Measurements from ENCODE around the gene NUDT3. TPM values are rescaled to one million over a fixed set of nuclear protein-coding genes. Genes with fewer than 3 reads are reported as not detected.
"Not testable (repeated sequence)": the region's sequence is repeated elsewhere in the genome, so short reads cannot be mapped to it uniquely, and the experiment has no call there.

The NUDT3 gene
- total and polyA plus RNA-seq, 4 donors: 3.2 to 20.2 (median 9.5) TPM

- Histone ChIP-seq H3K9me3 (ENCODE audit: control insufficient read depth in 4 of 4, low read length in 3 of 4) (no peaks in the 10 kb centered on the region), H3K27me3 (ENCODE audit: control insufficient read depth in 4 of 4, insufficient read depth in 4 of 4, low read length in 3 of 4) (no peaks in the 10 kb centered on the region), H3K4me1 (ENCODE audit: control insufficient read depth in 4 of 4, insufficient read depth in 4 of 4, low read length in 3 of 4) (peaks cover 0 to 1% (median 0%) of the 10 kb centered on the region in 4 donors), H3K36me3 (ENCODE audit: control insufficient read depth in 4 of 4, insufficient read depth in 3 of 4, low read depth in 1 of 4, low read length in 3 of 4) (no peaks in the 10 kb centered on the region), H3K4me3 (ENCODE audit: low read depth in 1 of 3, low read length in 3 of 3) (no peak overlapping the region), H3K27ac (ENCODE audit: low read depth in 1 of 2, low read length in 2 of 2) (no peak overlapping the region), H3K9ac (ENCODE audit: low read depth in 1 of 2, low read length in 2 of 2) (no peak overlapping the region)
- TF ChIP-seq EGR1 (IDR thresholded peaks at IDR 0.05; ENCODE audit: low read depth in 2 of 2): no peak
- TF ChIP-seq MAX (IDR thresholded peaks at IDR 0.05): no peak
- TF ChIP-seq SP1 (IDR thresholded peaks at IDR 0.05): no peak
- TF ChIP-seq ZBTB33 (IDR thresholded peaks at IDR 0.05): no peak
- TF ChIP-seq ATF3 (IDR thresholded peaks at IDR 0.05): no peak
- TF ChIP-seq YY1 (IDR thresholded peaks at IDR 0.05): no peak
- TF ChIP-seq FOXA2 (IDR thresholded peaks at IDR 0.05): no peak
- no peak for TF ChIP-seq HNF4A (conservative IDR thresholded peaks at IDR 0.05)
- no peak for DNase-seq (ENCODE audit: low spot score)
- 92% methylated on average over 8 of the region's 8 CpGs for WGBS
Observed at GRCh38 chr6:34324738-34325444, 67.6 kb downstream of the NUDT3 start.

GRCh38 chr6:34324221-34324620, 68.2 kb downstream of the NUDT3 start:
- H3K27me3 ChIP-seq (ENCODE audit: control insufficient read depth in 4 of 4, insufficient read depth in 4 of 4, low read length in 3 of 4): not testable (repeated sequence)

GRCh38 chr6:34323300-34323699, 69.2 kb downstream of the NUDT3 start:
- Histone ChIP-seq H3K9ac (ENCODE audit: low read depth in 1 of 2, low read length in 2 of 2) (no peak overlapping the region), H3K36me3 (ENCODE audit: control insufficient read depth in 4 of 4, insufficient read depth in 3 of 4, low read depth in 1 of 4, low read length in 3 of 4) (no peaks in the 10 kb centered on the region), H3K9me3 (ENCODE audit: control insufficient read depth in 4 of 4, low read length in 3 of 4) (no peaks in the 10 kb centered on the region), H3K4me3 (ENCODE audit: low read depth in 1 of 3, low read length in 3 of 3) (no peak overlapping the region), H3K4me1 (ENCODE audit: control insufficient read depth in 4 of 4, insufficient read depth in 4 of 4, low read length in 3 of 4) (peaks cover 0 to 1% (median 0%) of the 10 kb centered on the region in 4 donors), H3K27ac (ENCODE audit: low read depth in 1 of 2, low read length in 2 of 2) (no peak overlapping the region), H3K27me3 (ENCODE audit: control insufficient read depth in 4 of 4, insufficient read depth in 4 of 4, low read length in 3 of 4) (no peaks in the 10 kb centered on the region)
- no peak for DNase-seq (ENCODE audit: low spot score)
- 92% methylated on average over 6 of the region's 6 CpGs for WGBS
- TF ChIP-seq RAD21 (IDR thresholded peaks at IDR 0.05) (no peak), GABPA (IDR thresholded peaks at IDR 0.05 in 1 of 2, conservative IDR thresholded peaks at IDR 0.05 in 1 of 2) (no peak), REST (IDR thresholded peaks at IDR 0.05) (no peak), SP1 (IDR thresholded peaks at IDR 0.05) (no peak), TAF1 (conservative IDR thresholded peaks at IDR 0.05) (no peak), FOXA1 (IDR thresholded peaks at IDR 0.05) (no peak), ATF3 (IDR thresholded peaks at IDR 0.05) (no peak), CTCF (IDR thresholded peaks at IDR 0.05; ENCODE audit: low read depth, low read length, missing input control) (no peak), HNF4G (IDR thresholded peaks at IDR 0.05) (no peak), NR2F2 (IDR thresholded peaks at IDR 0.05) (no peak)

More at GRCh38 chr6:34324221-34324620, 68.2 kb downstream of the NUDT3 start:
- not testable (repeated sequence) for H3K9ac ChIP-seq (ENCODE audit: low read depth in 1 of 2, low read length in 2 of 2); H3K9me3 ChIP-seq (ENCODE audit: control insufficient read depth in 4 of 4, low read length in 3 of 4); H3K36me3 ChIP-seq (ENCODE audit: control insufficient read depth in 4 of 4, insufficient read depth in 3 of 4, low read depth in 1 of 4, low read length in 3 of 4); H3K4me1 ChIP-seq (ENCODE audit: control insufficient read depth in 4 of 4, insufficient read depth in 4 of 4, low read length in 3 of 4); H3K4me3 ChIP-seq (ENCODE audit: low read depth in 1 of 3, low read length in 3 of 3); H3K27ac ChIP-seq (ENCODE audit: low read depth in 1 of 2, low read length in 2 of 2); DNase-seq (ENCODE audit: low spot score)
- WGBS: 98% methylated on average over 2 of the region's 2 CpGs
